Activated CD8-positive, alpha-beta memory T cell treated with anti-CD3 and anti-CD28 coated beads, Interleukin-2, amount 50 U/mL, for 4 hours (primary cell): Measurements from ENCODE around the gene SCYGR2.

Experiments
- DNase-seq: peaks from one replicate; pipeline ENCODE4 v3.0.0-alpha.2; 2020

The SCYGR2 gene

GRCh38 chr2:227614246-227614645 lies 15.6 kb downstream of the SCYGR2 start:
- no peak for DNase-seq

- DNase-seq: no peak
These were observed 16.0 kb downstream of the SCYGR2 start, which contains the start of gene SCYGR3 for GRCh38 chr2:227614740-227615139. SCYGR3 (minus strand) TSS chr2:227614840; CDS start chr2:227614840, 0 bp downstream.

GRCh38 chr2:227615181-227615580 lies 16.5 kb downstream of the SCYGR2 start:
- DNase-seq: no peak

GRCh38 chr2:227615906-227616305 lies 17.2 kb downstream of the SCYGR2 start:
- no peak for DNase-seq

- no peak for DNase-seq
These were observed 17.9 kb downstream of the SCYGR2 start for GRCh38 chr2:227616631-227617030.

DNA sequence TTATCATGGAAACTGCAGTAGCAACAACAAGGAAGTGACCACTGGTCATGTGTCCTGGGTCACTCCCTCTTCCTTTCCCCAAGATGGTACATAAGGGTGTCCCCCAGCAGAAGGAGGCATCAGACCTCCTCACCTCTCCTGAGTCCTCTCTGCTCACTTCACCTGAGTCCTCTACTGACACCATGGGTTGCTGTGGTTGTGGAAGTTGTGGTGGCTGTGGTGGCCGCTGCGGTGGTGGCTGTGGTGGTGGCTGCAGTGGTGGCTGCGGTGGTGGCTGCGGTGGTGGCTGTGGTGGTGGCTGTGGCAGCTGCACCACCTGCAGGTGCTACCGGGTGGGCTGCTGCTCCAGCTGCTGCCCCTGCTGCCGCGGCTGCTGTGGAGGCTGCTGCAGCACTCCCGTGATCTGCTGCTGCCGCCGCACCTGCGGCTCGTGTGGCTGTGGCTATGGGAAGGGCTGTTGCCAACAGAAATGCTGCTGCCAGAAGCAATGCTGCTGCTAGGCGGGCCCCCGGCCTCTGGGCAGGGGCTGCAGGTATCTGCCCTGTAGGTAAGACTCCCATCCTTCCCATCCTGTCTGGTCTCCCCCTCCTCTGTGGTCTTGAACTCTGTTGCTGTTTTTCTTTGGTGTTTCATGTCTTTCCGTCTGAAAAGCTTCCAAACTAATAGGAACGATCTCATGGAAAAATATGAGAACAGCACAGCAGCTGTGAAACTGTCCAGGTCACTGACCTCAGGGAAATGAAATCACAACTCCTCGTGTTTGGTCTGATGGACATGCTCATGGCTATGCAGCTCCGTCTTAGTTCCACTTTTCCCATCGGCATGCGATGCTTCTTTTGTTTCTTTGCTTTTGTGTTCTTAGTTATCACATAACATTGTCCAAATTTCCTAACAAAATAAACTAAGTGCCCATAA lies 18.9 kb downstream of the SCYGR2 start, which contains the start of gene SCYGR4:
Gene SCYGR4, plus strand, starts transcription at position 183 of the 915 bp plus-strand sequence. Its CDS starts 0 bp downstream, at position 183.
- DNase-seq: no peak

GRCh38 chr2:227623226-227623625 lies 24.5 kb downstream of the SCYGR2 start:
- no peak for DNase-seq

- DNase-seq: no peak
These were observed 26.7 kb downstream of the SCYGR2 start for GRCh38 chr2:227625420-227625819.

- DNase-seq: no peak
These were observed 28.0 kb downstream of the SCYGR2 start for GRCh38 chr2:227626580-227627151.

- no peak for DNase-seq
These were observed 29.1 kb downstream of the SCYGR2 start for GRCh38 chr2:227627769-227628168.

- no peak for DNase-seq
These were observed 30.7 kb downstream of the SCYGR2 start for GRCh38 chr2:227629435-227629834.

DNA sequence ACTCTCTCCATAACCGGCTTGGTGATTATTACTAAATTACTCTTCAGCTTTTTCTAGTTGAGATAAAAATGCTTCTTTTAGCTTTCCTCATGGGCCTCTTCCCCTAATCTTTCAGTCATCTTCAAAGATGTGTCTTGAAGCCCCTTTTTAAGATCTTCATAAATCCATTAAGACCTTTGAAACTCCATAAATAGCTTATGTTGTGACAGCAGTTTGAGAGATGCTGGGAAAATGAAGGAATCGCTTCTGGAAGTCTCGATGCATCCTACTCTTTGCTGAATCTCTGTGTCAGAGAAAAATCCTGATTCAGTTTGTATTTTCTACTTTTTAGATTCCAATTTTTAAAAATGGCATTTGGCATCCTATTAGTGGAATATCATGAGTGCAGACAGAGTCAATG lies 31.6 kb downstream of the SCYGR2 start:
- DNase-seq: no peak

DNA sequence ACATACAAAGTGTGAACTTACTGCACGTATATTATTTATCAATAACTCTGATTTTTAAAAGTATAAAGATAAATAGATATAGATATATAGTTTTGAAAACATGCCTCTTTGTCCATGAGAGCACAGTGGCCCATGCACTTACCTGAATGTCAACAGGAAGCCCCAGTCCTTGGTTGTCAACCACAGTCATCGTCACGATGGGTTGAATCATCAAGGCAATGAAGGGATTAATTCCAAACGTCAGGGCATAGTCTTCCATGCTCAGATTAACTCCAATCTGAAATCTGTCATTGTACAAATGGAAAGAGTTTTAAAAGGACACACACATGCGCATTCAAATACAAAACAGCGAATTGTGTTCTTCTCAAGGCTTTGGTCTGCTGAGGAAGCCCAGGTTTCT lies 34.1 kb downstream of the SCYGR2 start:
- no peak for DNase-seq

DNA sequence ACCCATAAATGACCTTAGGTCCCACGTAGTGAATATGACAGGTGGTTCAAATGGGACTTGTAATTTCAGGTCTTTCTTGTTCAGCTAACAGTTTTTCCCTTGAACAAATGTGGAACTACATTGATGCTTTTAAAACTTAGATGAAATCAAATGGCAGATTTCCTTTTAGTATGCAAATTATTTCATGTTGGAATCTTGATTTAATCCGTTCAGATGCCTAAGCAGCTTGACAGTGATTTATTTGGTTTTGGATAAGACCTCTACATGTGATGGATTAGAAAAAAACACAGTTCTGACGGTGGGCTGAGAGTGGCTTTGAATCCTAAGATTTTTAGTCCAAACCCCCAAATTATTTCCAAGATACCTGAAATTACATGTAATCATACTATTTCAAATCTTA lies 35.5 kb downstream of the SCYGR2 start:
- DNase-seq: no peak

DNA sequence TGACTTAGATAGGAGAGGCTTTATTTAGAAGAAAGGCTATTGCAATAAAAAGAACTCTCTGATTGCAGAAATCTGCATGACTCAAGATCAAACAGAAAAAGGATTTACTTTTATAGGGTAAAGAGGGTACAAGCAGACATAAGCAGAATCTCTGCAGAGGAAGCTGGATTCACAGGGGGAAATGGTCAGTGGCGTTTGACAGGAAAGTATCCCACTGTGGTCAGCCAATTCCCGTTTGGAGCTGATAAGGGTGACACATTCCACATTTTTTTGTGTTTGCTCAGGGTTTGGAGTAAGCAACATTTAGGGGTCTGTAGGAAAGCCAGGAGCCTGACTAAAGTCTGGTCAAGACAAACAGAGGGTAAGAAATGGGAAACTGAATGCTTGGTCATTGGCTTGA lies 44.0 kb downstream of the SCYGR2 start:
- no peak for DNase-seq

DNA sequence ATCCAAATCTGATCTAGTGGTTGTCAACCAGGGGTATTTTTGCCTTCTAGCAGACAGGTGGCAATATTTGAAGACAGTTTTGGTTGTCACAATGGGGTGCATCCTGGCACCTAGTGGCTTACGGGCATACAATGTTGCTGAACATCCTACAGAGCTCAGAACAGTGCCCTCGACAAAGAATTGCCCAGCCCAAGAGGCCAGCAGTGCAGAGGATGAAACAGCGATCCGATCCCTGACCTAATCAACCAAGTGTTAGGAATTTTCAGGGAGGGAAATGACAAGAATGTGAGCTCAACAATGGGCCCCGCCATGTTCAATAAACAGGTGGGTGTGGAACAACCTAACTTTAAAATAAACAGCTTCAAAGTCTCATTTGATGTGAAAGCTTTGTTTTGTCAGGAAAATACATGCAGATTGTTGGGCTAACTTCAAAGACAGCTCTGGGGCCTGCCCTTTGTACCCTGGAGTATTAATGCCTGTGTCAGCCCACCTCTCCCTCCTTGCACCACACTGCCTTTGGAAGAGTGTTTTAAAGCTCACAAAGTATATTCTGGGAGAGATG lies 45.4 kb downstream of the SCYGR2 start:
- no peak for DNase-seq
